ENCODE measurements around the gene SPTLC2. TPM values are rescaled to one million over a fixed set of nuclear protein-coding genes. Genes with fewer than 3 reads are reported as not detected.
A peak's percentile ranks its signal among the peaks of the same experiment; 100 is the strongest.

Gene SPTLC2
- total RNA-seq, 1 donor from 2014 or later: 28.1 TPM

DNA sequence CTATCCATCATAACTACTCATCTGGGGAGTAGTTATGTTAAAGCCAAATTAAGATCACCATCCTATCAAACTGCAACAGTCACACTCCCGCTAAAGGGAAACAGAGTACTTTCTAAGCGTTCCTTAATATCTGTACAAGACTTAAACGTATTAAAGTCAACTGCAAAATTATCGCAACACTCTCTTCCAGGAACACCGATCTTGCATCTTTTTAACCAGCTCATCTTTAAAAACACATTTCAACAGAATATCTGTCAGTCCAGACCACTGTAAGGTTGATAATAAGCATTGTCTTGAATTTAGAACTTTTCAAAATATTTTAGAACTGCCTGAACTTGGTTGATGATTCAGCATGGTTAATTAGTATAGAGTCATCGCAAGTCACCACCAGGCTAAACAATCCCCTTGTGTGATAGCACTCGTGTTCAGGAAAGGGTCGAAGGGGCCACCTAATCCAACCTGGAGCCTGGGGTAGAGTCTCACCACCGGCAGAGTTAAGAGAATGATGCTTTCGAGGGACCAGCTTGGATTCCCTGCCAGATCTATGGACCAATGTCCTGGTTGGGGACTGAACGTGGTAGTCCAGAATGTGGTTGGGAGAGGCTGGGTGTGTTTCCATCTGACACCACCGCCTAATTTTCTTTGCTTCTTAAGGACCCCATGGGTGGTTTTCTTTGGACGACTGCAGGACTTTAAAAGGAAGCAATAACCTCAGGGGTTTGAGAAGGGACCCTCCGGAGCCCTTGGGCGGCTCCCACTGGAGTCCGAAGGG is 890 bp downstream of the SPTLC2 start:
- peaks cover 40% of the 10 kb centered on the region for H3K4me1 Mint-ChIP-seq (ENCODE audit: unreplicated experiment)
- peak overlapping the region; percentile 70 for H3K27ac Mint-ChIP-seq (ENCODE audit: unreplicated experiment)
- H3K36me3 Mint-ChIP-seq (ENCODE audit: unreplicated experiment): peaks cover 10% of the 10 kb centered on the region
- H3K4me3 Mint-ChIP-seq (ENCODE audit: unreplicated experiment): peak overlapping the region; percentile 91
- no peaks in the 10 kb centered on the region for H3K9me3 Mint-ChIP-seq (ENCODE audit: unreplicated experiment)
- H3K27me3 Mint-ChIP-seq (ENCODE audit: unreplicated experiment): no peaks in the 10 kb centered on the region
- peak; percentile 44 for DNase-seq (ENCODE audit: extremely low spot score, unreplicated experiment)
- TF ChIP-seq, protein P1, sequence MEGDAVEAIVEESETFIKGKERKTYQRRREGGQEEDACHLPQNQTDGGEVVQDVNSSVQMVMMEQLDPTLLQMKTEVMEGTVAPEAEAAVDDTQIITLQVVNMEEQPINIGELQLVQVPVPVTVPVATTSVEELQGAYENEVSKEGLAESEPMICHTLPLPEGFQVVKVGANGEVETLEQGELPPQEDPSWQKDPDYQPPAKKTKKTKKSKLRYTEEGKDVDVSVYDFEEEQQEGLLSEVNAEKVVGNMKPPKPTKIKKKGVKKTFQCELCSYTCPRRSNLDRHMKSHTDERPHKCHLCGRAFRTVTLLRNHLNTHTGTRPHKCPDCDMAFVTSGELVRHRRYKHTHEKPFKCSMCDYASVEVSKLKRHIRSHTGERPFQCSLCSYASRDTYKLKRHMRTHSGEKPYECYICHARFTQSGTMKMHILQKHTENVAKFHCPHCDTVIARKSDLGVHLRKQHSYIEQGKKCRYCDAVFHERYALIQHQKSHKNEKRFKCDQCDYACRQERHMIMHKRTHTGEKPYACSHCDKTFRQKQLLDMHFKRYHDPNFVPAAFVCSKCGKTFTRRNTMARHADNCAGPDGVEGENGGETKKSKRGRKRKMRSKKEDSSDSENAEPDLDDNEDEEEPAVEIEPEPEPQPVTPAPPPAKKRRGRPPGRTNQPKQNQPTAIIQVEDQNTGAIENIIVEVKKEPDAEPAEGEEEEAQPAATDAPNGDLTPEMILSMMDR (IDR thresholded peaks at IDR 0.05): no peak

DNA sequence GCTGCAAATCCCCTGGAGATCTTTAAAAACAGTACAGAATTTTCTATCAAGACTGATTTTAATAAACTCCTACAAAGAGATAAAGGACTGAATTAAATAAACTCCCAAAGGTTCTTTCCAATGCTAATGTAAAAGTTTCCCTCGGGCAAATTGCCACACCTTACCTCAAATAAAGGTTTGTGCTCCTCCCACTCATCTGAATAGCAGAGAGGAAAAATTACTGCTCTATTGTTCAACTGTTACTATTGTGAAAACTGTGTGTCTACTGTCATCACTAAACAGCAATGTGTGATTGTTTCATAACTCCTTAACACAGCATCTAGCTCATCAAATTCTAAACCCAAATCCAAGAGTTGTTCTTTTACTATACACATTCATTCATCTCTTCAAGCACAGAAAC is 3.2 kb downstream of the SPTLC2 start:
- Mint-ChIP-seq H3K9me3 (ENCODE audit: unreplicated experiment) (no peaks in the 10 kb centered on the region), H3K27ac (ENCODE audit: unreplicated experiment) (no peak overlapping the region), H3K4me1 (ENCODE audit: unreplicated experiment) (peaks cover 42% of the 10 kb centered on the region), H3K36me3 (ENCODE audit: unreplicated experiment) (peaks cover 10% of the 10 kb centered on the region), H3K4me3 (ENCODE audit: unreplicated experiment) (no peak overlapping the region), H3K27me3 (ENCODE audit: unreplicated experiment) (no peaks in the 10 kb centered on the region)
- TF ChIP-seq, protein P1 (IDR thresholded peaks at IDR 0.05): no peak
- no peak for DNase-seq (ENCODE audit: extremely low spot score, unreplicated experiment)

DNA sequence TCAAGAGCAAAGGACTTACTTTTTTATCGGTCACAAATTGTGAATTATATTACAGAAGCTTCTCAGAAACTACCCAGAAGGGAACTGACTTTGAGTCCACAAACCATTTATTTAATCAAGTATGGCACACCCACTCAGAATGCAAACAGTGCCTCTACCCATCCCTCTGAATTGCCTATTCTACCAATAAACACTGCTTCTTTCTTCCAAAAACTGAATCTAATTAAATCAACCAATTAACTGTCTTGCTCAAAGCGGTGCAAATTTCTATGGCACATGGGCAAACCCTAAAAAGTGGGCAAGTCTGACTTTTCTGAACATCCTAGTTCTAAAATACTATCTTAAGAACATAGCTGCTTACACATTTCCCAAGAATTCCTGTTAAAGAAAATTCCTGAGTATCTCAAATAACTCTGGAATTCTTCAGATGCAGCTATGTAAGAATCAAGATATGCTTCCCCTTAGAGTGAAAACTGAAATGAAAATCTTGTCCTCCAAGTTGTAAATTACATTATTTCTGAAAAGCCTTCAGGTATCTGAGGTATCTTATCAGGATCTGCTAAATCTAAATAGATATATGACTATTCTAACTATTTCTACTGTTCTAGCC is 4.3 kb downstream of the SPTLC2 start:
- no peak overlapping the region for H3K4me3 Mint-ChIP-seq (ENCODE audit: unreplicated experiment)

DNA sequence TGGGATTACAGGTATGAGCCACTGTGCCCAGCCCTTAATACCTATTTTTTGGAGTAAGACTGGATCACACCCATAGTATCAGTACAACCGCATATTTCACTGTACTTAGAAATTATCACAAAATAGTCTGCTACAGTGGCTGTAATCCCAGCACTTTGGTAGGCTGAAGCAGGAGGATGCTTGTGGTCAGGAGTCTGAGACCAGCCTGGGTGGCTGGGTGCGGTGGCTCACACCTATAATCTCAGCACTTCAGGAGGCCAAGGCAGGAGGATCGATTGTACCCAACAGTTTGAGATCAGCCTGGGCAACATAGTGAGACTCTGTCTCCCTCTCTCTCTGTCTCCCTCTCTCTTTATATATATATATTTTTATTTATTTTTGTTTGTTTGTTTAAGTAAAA is 5.9 kb downstream of the SPTLC2 start:
- H3K36me3 Mint-ChIP-seq (ENCODE audit: unreplicated experiment): peaks cover 10% of the 10 kb centered on the region
- DNase-seq (ENCODE audit: extremely low spot score, unreplicated experiment): no peak
- H3K27me3 Mint-ChIP-seq (ENCODE audit: unreplicated experiment): no peaks in the 10 kb centered on the region
- H3K9me3 Mint-ChIP-seq (ENCODE audit: unreplicated experiment): no peaks in the 10 kb centered on the region
- H3K4me3 Mint-ChIP-seq (ENCODE audit: unreplicated experiment): no peak overlapping the region
- no peak overlapping the region for H3K27ac Mint-ChIP-seq (ENCODE audit: unreplicated experiment)
- peaks cover 36% of the 10 kb centered on the region for H3K4me1 Mint-ChIP-seq (ENCODE audit: unreplicated experiment)
- TF ChIP-seq, protein P1 (IDR thresholded peaks at IDR 0.05): no peak

More for the DNA sequence above, 4.3 kb downstream of the SPTLC2 start:
- Mint-ChIP-seq H3K4me1 (ENCODE audit: unreplicated experiment) (peaks cover 41% of the 10 kb centered on the region), H3K9me3 (ENCODE audit: unreplicated experiment) (no peaks in the 10 kb centered on the region), H3K27me3 (ENCODE audit: unreplicated experiment) (no peaks in the 10 kb centered on the region), H3K27ac (ENCODE audit: unreplicated experiment) (peak overlapping the region; percentile 50), H3K36me3 (ENCODE audit: unreplicated experiment) (peaks cover 10% of the 10 kb centered on the region)
- TF ChIP-seq, protein P1 (IDR thresholded peaks at IDR 0.05): no peak
- DNase-seq (ENCODE audit: extremely low spot score, unreplicated experiment): no peak

DNA sequence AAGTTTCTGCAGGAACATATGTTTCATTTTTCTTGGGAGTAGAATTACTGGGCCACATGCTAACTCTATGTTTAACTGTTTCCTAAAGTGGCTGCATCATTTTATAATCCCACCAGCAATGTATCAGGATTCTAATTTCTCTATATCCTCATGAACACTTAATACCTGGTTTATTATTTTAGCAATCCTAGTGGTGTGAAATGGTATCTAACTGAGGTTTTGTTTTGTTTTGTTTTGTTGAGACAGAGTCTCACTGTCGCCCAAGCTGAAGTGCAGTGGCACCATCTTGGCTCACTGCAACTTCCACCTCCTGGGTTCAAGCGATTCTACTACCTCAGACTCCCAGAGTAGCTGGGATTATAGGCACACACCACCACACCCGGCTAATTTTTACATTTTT is 6.5 kb downstream of the SPTLC2 start:
- TF ChIP-seq, protein P1 (IDR thresholded peaks at IDR 0.05): no peak
- Mint-ChIP-seq H3K27me3 (ENCODE audit: unreplicated experiment) (no peaks in the 10 kb centered on the region), H3K9me3 (ENCODE audit: unreplicated experiment) (no peaks in the 10 kb centered on the region), H3K4me1 (ENCODE audit: unreplicated experiment) (peaks cover 30% of the 10 kb centered on the region), H3K4me3 (ENCODE audit: unreplicated experiment) (no peak overlapping the region), H3K36me3 (ENCODE audit: unreplicated experiment) (peaks cover 8% of the 10 kb centered on the region), H3K27ac (ENCODE audit: unreplicated experiment) (no peak overlapping the region)
- DNase-seq (ENCODE audit: extremely low spot score, unreplicated experiment): no peak
